HG03354 (cell line): ENCODE data around the gene METAP1D.
"Not testable (repeated sequence)": the region's sequence is repeated elsewhere in the genome, so short reads cannot be mapped to it uniquely, and the experiment has no call there.

Experiments used
- ATAC-seq: cut with Tn5 transposase; IDR thresholded peaks from one replicate; pipeline ENCODE4 v1.9.1; 2021; ENCODE audit warnings: mild to moderate bottlenecking; ENCODE audit not compliant: unreplicated experiment, poor library complexity, severe bottlenecking

Gene METAP1D

DNA sequence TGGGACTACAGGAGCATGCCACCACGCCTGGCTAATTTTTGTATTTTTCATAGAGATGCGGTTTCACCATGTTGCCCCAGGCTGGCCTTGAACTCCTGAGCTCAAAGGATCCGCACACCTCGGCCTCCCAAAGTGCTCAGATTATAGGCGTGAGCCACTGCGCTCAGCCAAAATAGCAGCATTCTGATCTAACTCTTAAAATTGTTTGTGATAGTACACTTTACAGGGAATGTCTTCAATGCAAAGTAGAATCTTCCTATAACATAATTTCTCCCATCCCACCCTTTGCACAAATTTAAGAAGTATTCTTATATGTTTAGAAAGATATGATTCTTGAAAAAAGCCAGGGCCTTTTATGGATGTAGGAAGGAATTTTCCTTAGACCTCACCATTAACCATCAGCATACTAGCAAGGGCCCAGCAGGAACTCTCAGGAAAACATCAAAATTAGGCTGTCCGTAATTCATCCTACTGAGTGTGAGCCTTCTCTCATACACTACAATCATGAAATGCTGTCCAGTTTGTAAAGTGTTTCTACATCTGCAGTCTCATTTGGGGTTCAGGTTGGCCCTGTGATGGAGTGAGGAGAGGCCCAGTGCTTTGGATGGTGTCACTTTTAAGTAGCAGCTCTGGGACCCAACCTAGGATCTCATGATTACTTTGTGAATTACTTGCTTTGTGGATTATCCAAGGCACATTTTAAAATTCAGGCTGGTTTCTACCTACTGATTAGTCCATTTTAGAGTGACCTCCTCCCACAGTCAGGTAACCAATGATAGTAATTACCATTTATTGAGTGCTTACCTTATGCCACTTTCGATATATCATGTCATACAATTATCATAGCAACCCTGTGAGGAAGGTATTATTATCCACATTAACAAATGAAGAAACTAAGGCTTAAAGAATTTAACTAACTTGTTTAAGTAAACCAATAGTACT is 48.1 kb downstream of the METAP1D start:
- no peak for ATAC-seq

DNA sequence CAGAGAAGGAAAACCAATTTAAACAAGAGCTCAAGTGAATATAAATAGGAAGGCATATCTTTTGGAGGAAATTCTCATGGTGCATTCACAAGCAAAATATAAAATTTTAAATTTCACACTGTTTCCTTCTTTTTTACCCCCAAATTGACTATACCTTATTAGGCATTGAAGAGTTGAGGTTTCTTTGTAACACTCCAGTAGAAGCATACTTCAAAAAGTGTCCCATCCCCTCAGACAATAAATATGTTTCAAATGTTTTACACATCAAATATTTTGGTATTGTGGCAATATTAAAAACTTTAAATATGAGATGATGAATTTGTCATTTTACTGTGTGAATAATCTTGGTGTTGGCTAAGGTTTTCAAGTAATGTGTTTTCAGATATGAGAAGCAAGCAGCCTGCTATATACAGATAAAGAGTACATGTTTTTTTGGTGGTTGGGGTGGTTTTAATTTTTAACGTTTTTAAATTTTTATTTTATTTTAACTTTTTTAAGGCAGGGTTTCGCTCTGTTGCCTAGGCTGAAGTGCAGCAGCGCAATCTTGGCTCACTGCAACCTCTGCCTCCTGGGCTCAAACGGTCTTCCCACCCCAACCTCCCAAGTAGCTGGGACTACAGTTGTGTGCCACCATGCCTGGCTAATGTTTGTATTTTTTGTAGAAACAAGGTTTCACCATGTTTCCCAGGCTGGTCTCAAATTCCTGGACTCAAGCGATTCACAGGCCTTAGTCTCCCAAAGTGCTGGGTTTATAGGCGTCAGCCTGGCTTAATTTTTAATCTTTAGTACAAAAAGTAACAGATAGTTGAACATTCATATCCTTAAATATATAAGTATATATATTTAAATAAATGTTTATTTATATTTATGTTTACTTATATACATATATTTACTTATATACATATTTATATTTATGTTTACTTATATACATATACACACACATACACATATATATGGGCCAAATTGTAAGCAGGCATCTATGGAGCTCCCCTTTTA is 49.1 kb downstream of the METAP1D start:
- no peak for ATAC-seq

- no peak for ATAC-seq
These were observed 49.9 kb downstream of the METAP1D start for GRCh38 chr2:172049567-172050120.

DNA sequence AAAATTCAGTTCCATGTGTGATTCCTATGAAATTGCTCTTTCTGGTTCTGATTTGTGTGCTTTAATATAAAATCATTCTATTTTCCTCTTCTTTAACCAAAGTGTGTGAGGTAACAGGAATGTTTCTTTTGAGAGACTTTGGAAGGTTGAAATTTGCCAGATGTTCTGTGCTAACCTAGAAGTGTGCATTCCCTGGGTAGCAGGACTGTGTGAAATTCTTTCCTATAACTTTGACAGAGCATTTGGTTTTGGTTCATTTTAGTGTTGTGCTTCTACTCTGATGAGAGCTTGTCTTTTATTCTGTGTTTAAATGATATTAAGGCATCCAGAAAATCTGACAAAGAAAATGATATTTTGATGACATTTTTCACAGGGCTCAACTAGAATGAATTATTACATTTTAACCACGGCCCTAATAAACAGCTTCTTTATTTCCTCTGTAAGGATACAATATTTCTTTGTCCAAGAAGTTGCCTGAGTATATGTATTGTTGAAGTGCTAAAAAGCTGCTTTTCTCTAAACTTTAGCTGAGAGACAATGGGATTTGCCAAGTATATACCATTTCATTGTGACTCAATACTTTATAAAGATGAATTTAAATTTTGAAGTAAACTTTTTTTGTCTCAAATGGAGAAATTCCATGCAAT is 50.8 kb downstream of the METAP1D start:
- no peak for ATAC-seq

- no peak for ATAC-seq
These were observed 52.5 kb downstream of the METAP1D start for GRCh38 chr2:172052000-172052983.

DNA sequence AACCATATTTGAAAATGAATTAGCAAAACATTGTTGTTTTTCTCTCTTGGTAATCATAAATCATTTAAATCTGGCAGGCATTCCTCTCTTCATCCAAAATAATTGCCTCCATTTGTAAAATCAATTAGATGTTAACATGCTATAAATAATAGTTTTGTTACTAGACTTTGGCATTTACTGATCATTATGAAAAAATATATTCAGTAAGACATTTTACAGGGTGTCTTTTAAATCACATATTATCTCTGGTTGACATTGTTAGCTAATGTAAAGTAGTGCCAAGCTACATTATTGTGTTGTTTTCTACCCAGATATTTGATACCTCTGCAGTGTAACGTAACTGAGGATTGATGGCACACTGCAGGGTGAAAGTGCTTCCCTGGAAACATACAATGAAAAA is 53.7 kb downstream of the METAP1D start:
- no peak for ATAC-seq

GRCh38 chr2:172056293-172056692 is 56.5 kb downstream of the METAP1D start:
- ATAC-seq: no peak

GRCh38 chr2:172058660-172059059 is 58.9 kb downstream of the METAP1D start:
- ATAC-seq: no peak

GRCh38 chr2:172060118-172060517 is 60.4 kb downstream of the METAP1D start:
- not testable (repeated sequence) for ATAC-seq

- ATAC-seq: no peak
These were observed 62.8 kb downstream of the METAP1D start for GRCh38 chr2:172062402-172063004.

GRCh38 chr2:172063446-172063845 is 63.7 kb downstream of the METAP1D start:
- ATAC-seq: no peak

GRCh38 chr2:172065111-172065510 is 65.4 kb downstream of the METAP1D start:
- ATAC-seq: no peak

GRCh38 chr2:172066394-172066886 is 66.7 kb downstream of the METAP1D start:
- no peak for ATAC-seq

- not testable (repeated sequence) for ATAC-seq
These were observed 68.2 kb downstream of the METAP1D start for GRCh38 chr2:172067905-172068304.

GRCh38 chr2:172070936-172071335 is 71.2 kb downstream of the METAP1D start:
- ATAC-seq: no peak

- no peak for ATAC-seq
These were observed 72.5 kb downstream of the METAP1D start for GRCh38 chr2:172072303-172072702.

GRCh38 chr2:172072706-172073105 is 73.0 kb downstream of the METAP1D start:
- no peak for ATAC-seq

GRCh38 chr2:172073518-172073917 is 73.8 kb downstream of the METAP1D start:
- ATAC-seq: no peak
